K562 (cell line): ENCODE results near the gene MAPKAPK2. TPM values are rescaled to one million over a fixed set of nuclear protein-coding genes. Genes with fewer than 3 reads are reported as not detected.

Source experiments
- CBFA2T2 ChIP-seq: fragments of 450-650 bp; conservative IDR thresholded peaks from 2 replicates; pipeline ENCODE4 v1.6.1; 2017; ENCODE audit warnings: mild to moderate bottlenecking
- CBX8 ChIP-seq: fragments of 200-600 bp; sonication (generic); IDR thresholded peaks from 2 replicates; pipeline ENCODE4 v1.6.1; 2012; ENCODE audit warnings: borderline replicate concordance, mixed run types, low read depth, mild to moderate bottlenecking, moderate library complexity, mixed read lengths, low read length, control low read depth, inconsistent platforms; ENCODE audit not compliant: poor library complexity, severe bottlenecking; ENCODE audit errors: extremely low read depth
- GTF2F1 ChIP-seq: IDR thresholded peaks from 2 replicates; pipeline ENCODE4 v1.6.1; 2011; ENCODE audit warnings: low read depth, low read length, improper control_type of control experiment
- GTF3C2 ChIP-seq: IDR thresholded peaks from 3 replicates; pipeline ENCODE4 v1.6.1; 2011; ENCODE audit warnings: borderline replicate concordance, mild to moderate bottlenecking, moderate library complexity; ENCODE audit not compliant: insufficient read length; ENCODE audit errors: extremely low read depth
- HMBOX1 ChIP-seq: sonication (generic); IDR thresholded peaks from 2 replicates; pipeline ENCODE4 v1.6.1; 2016
- HNRNPH1 ChIP-seq: fragments of 200-400 bp; formaldehyde crosslinking; optimal IDR thresholded peaks from 2 replicates; pipeline ENCODE3; 2017; ENCODE audit warnings: low read depth, mild to moderate bottlenecking, low read length, moderate library complexity
- ID3 ChIP-seq, 2 experiments: fragments of 250-450 bp in 1 of 2; fragments of 450-650 bp in 1 of 2; sonication (Bioruptor Pico) in 1 of 2; IDR thresholded peaks; 2 replicates each; pipeline versions ENCODE4 v1.6.1 to v1.8.0; 2016 to 2021; ENCODE audit warnings: mild to moderate bottlenecking in 2 of 2, moderate library complexity in 2 of 2, missing compliant biosample characterization in 1 of 2, missing genetic modification characterization in 1 of 2
- IRF9 ChIP-seq: fragments of 450-650 bp; IDR thresholded peaks from 2 replicates; pipeline ENCODE4 v1.6.1; 2016; ENCODE audit warnings: missing biosample characterization, missing genetic modification characterization
- NCOA2 ChIP-seq, 2 experiments: fragments of 450-650 bp; IDR thresholded peaks; 2 replicates each; pipeline ENCODE4 v1.6.1; 2018; ENCODE audit warnings: mild to moderate bottlenecking in 2 of 2, moderate library complexity in 1 of 2; ENCODE audit not compliant: partially characterized antibody in 2 of 2
- NFIX ChIP-seq: fragments of 250-450 bp; sonication (Bioruptor Pico); IDR thresholded peaks from 2 replicates; pipeline ENCODE4 v1.4.0; 2020; ENCODE audit warnings: low read depth, mild to moderate bottlenecking, moderate library complexity
- RFX5 ChIP-seq: IDR thresholded peaks from 2 replicates; pipeline ENCODE4 v1.6.1; 2011; ENCODE audit warnings: low read depth, mild to moderate bottlenecking, improper control_type of control experiment, low read length
- TRIM25 ChIP-seq: fragments of 450-650 bp; IDR thresholded peaks from 2 replicates; pipeline ENCODE4 v1.7.0; 2016; ENCODE audit warnings: borderline replicate concordance
- ZNF253 ChIP-seq: fragments of 250-450 bp; sonication (Bioruptor Pico); conservative IDR thresholded peaks from 2 replicates; pipeline ENCODE4 v1.6.1; 2021; ENCODE audit warnings: mild to moderate bottlenecking
- ZNF263 ChIP-seq: sonication (generic); formaldehyde crosslinking; IDR thresholded peaks from 2 replicates; pipeline ENCODE4 v1.8.0; 2022; ENCODE audit warnings: mild to moderate bottlenecking, missing genetic modification reagents, borderline replicate concordance
- ZNF561 ChIP-seq: fragments of 450-650 bp; formaldehyde crosslinking; conservative IDR thresholded peaks from 2 replicates; pipeline ENCODE4 v1.4.0; 2020; ENCODE audit warnings: mild to moderate bottlenecking, moderate library complexity
- ZNF830 ChIP-seq: fragments of 250-450 bp; sonication (Bioruptor Pico); IDR thresholded peaks from 2 replicates; pipeline ENCODE4 v1.5.0; 2021; ENCODE audit warnings: mild to moderate bottlenecking
- polyA plus RNA-seq, 8 experiments: library from polyadenylated mRNA; depleted of rRNA in 4 of 8; stranded (reverse) in 5 of 8; unstranded in 3 of 8; fragments of >200 nt; fragmentation: Nextera tagmentation in 2 of 8; fragmentation: Illumina TruSeq in 1 of 8; extraction: Ambion mirVana in 2 of 8; extraction: Trizol in 1 of 8; gene quantifications; 2 replicates each; pipeline versions ENCODE4 v1.2.1 to v1.2.3, GENCODE V29; 2011 to 2014; ENCODE audit warnings: inconsistent platforms in 1 of 8, missing spikeins in 1 of 8
- total RNA-seq, 7 experiments: library from RNA; depleted of rRNA in 6 of 7; stranded (reverse); fragments of >200 nt in 6 of 7; fragmentation: Illumina TruSeq in 2 of 7; extraction: Trizol in 2 of 7; gene quantifications; 2 replicates each; pipeline versions ENCODE4 v1.2.1 to v1.2.3, GENCODE V29; 2011 to 2021; ENCODE audit warnings: low replicate concordance in 1 of 7

Gene MAPKAPK2
- total and polyA plus RNA-seq, 9 of the 15 experiments (the other 6 are each of a cell fraction or from before 2014, with no cell fraction given): 0.63 to 94.2 (median 52.1) TPM

GRCh38 chr1:206672844-206673758 is 11.6 kb upstream of the MAPKAPK2 start (continued):
- no peak for TF ChIP-seq ID3 (CRISPR knock-in tag; IDR thresholded peaks at IDR 0.05)
- peak; percentile 68 for TF ChIP-seq ID3 (tag; IDR thresholded peaks at IDR 0.05)
- TF ChIP-seq NCOA2 (IDR thresholded peaks at IDR 0.05; ENCODE audit: partially characterized antibody in 2 of 2): peak; percentile 78 to 85
- TF ChIP-seq NFIX (CRISPR knock-in tag): no peak
- TF ChIP-seq GTF3C2: no peak
- no peak for TF ChIP-seq CBX8
- peak; percentile 41; the same call in 1 of the 2 replicates for TF ChIP-seq HMBOX1
- TF ChIP-seq HNRNPH1: no peak
- TF ChIP-seq IRF9: no peak; the same call in 1 of the 2 replicates
- no peak for TF ChIP-seq ZNF561 (CRISPR knock-in tag)
- no peak for TF ChIP-seq ZNF253
- TF ChIP-seq CBFA2T2: peak; percentile 96
- no peak for TF ChIP-seq RFX5
- TF ChIP-seq TRIM25: no peak
- peak; percentile 43; the same call in 1 of the 2 replicates for TF ChIP-seq ZNF830 (CRISPR knock-in tag)
- no peak for TF ChIP-seq GTF2F1
- TF ChIP-seq ZNF263 (CRISPR knock-in tag): peak; percentile 58; the same call in 1 of the 2 replicates
